GM13977 (cell line): ENCODE results near the gene CD302.

ENCODE experiments used
- DNase-seq: peaks from one replicate; pipeline ENCODE4 v3.0.0; 2012; ENCODE audit warnings: low spot score
- in situ Hi-C: fragments of 300-500 bp; cut with MboI; formaldehyde crosslinking; loops from one replicate; pipeline ENCODE4 v1.12.0; 2022; ENCODE audit warnings: low sequenced_read_pairs, low pct_unique_long_range_greater_than_20kb, mixed read lengths, inconsistent platforms; ENCODE audit not compliant: unreplicated experiment
- TF ChIP-seq, protein P1 (sequence below): IDR thresholded peaks from 2 replicates; pipeline ENCODE4 v1.5.1; 2012; ENCODE audit warnings: mild to moderate bottlenecking, control low read depth; ENCODE audit not compliant: insufficient read depth; ENCODE audit errors: extremely low read depth, missing control alignments

Gene CD302

DNA sequence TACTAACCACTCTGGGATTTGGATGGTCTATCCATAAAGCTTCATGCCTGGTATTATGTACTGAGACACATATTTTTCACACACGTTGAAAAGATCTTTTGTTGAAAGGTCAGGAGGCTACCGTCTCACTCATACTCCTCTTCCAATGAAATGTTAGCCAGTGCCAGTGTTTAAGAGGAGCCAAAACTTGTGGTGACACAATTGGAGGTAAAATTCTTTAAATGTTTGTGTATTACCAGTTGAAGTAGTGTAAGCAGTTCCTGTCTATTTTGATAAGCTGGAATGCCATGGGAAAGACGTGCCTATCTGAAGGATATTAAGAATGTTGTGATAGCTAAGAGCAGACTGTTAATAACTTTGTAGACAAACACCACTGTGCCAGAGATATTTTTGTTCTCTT lies 53.6 kb downstream of the CD302 start:
- DNase-seq: no peak
- TF ChIP-seq, protein P1, sequence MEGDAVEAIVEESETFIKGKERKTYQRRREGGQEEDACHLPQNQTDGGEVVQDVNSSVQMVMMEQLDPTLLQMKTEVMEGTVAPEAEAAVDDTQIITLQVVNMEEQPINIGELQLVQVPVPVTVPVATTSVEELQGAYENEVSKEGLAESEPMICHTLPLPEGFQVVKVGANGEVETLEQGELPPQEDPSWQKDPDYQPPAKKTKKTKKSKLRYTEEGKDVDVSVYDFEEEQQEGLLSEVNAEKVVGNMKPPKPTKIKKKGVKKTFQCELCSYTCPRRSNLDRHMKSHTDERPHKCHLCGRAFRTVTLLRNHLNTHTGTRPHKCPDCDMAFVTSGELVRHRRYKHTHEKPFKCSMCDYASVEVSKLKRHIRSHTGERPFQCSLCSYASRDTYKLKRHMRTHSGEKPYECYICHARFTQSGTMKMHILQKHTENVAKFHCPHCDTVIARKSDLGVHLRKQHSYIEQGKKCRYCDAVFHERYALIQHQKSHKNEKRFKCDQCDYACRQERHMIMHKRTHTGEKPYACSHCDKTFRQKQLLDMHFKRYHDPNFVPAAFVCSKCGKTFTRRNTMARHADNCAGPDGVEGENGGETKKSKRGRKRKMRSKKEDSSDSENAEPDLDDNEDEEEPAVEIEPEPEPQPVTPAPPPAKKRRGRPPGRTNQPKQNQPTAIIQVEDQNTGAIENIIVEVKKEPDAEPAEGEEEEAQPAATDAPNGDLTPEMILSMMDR: no peak

DNA sequence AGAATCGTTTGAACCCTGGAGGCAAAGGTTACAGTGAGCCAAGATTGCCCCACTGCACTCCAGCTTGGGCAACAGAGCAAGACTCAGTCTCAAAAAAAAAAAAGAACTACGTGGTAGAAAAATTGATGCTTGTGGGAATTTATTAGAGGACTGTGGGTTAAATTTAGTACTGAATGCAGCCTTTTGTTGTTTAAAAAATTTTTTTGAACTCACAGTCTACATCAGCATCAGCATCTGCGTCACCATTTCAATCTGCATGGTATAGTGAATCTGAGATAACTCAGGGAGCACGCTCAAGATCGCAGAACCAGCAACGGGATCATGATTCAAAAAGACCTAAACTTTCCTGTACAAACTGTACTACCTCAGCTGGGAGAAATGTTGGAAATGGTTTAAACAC lies 55.2 kb downstream of the CD302 start:
- no peak for DNase-seq
- TF ChIP-seq, protein P1: no peak
- in situ Hi-C loops: no loop called here

More for the DNA sequence above, 53.6 kb downstream of the CD302 start:
- in situ Hi-C loops: no loop called here

DNA sequence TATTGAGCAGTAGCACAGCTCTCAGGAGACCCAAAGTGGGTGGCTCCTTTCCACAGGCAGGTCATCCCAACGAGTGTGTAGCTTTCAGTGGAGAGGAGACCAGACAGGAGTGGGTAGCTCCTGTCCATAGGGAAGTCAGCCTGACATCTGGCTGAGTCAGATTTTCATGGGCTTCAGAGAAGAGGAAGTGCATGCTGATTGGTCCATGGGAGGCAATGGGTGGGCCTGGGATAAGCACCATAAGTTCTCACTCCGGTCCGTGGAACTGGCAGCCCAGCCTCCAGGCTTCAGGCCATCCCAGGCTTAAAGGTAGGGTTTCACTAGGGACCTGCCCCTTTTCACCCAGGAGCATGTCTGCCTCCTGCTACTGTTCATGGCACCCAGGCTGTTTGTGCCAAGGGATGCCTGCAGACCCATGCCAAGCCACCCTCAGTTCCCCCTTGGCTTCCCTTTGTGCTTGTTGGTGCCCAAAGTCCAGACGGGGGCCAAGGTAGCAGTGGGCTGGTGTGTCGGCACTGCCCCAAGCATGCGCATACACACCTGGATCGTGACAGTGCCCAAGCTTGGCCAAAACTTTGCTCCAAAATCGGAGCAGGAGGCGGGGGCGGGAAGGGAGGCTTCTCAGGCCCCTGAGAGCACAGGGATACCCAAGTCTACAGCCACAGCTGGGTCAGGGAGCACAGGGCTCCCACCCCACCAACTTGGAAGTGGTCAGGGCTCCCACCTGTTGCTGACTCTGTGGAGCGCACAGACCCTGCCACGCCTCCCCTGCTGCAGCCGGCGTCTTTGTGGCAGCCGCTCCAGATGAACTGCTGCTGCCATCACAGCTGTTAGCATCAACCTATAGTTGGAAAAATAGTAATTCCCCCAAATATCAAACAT lies 59.3 kb downstream of the CD302 start:
- TF ChIP-seq, protein P1: no peak
- DNase-seq: no peak
- in situ Hi-C loops: no loop called here

DNA sequence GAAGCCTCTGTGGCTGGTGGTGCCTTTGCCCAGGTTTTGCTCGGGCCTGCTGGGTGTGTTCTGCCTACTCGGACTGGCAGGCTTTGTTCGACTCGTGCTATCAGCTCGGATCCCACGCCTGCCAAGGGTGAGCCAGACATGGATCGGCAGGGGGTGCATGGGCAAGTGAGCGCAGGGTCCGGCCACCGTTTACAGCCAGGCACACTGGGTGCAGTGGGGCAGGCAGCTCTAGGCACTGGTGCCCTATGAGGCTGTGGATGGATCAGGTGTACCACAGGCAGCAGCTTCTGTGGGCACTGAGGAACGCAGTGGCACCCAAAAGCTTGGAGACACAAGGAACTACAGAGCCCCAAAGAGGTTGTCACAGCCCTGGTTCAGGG lies 60.1 kb downstream of the CD302 start:
- TF ChIP-seq, protein P1: no peak
- DNase-seq: no peak
- in situ Hi-C loops: no loop called here

DNA sequence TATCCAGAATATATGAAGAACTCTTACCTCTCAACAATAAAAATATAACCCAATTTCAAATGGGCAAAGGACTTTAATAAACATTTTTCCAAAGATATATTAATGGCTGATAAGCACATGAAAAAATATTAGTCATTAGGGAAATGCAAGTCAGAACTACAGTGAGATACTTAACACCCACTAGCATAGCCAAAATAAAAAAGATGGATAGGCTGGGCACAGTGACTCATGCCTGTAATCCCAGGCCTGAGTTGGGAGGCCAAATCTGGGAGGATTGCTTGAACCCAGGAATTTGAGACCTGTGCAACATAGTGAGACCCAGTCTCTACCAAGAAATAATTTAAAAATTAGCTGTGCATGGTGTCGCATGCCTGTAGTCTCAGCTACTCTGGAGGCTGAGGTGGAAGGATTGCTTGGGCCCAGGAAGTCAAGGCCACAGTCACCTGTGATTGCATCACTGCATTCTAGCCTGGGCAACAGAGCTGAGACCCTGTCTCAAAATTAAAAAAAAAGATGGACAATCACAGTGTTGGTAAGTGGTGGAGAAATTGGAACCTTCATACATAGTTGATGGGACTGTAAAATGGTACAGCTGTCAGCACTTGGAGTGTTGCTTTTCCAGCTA lies 60.6 kb downstream of the CD302 start:
- in situ Hi-C loops: no loop called here
- TF ChIP-seq, protein P1: no peak
- DNase-seq: no peak

DNA sequence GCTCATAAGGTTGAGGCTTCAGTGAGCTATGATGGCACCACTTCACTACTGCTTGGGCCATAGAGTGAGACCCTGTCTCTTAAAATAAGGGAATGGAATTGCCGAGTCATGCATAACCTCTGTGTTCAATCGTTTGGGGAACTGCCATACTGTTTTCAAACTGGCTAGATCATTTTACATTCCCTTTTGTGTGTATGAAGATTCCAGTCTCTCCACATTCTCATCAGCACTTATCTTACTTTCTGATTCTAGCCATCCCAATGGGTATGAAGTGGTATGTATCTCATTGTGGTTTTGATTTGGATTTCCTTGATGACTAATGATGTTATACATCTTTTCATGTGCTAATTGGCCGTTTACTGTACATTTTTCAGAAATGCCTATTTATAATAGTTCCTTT lies 62.0 kb downstream of the CD302 start:
- DNase-seq: no peak
- TF ChIP-seq, protein P1: no peak
- in situ Hi-C loops: no loop called here
